ENCODE results near the gene KRT3.

Gene KRT3

DNA sequence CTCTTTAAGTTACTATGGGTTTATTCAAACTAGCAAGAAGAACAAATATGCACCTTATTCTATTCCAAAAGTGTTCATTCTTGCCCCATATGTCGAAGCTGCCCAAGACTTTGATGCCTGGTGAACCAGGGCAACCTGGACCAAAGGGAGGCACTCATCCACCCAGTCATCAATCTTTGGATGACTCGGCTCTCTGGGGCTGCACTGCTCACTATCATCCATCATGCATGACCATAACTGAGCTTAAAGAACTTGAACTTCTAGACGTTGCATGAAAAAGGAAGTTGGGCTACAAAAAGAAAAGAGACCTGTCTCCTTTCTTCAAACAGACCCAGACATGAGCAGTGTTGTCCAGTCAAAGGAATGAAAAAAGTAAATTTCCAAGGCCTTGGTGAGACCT lies 16.8 kb upstream of the KRT3 start:
- H3K27me3 ChIP-seq (ENCODE audit: control insufficient read depth in 1 of 2, insufficient read depth in 2 of 2, low read length in 2 of 2): peaks cover 6 to 9% of the 10 kb centered on the region in 2 donors
- H3K36me3 ChIP-seq (ENCODE audit: control insufficient read depth in 2 of 2, insufficient read depth in 2 of 2, low read length in 2 of 2): no peaks in the 10 kb centered on the region
- no peak overlapping the region for H3K9ac ChIP-seq (ENCODE audit: low read length in 2 of 2)
- H3K4me1 ChIP-seq (ENCODE audit: control insufficient read depth, insufficient read depth, low read length): no peaks in the 10 kb centered on the region
- H3K27ac ChIP-seq (ENCODE audit: low read length): no peak overlapping the region
- H3K9me3 ChIP-seq (ENCODE audit: control insufficient read depth in 2 of 2, low read length in 2 of 2): no peaks in the 10 kb centered on the region
- H3K4me3 ChIP-seq (ENCODE audit: low read length in 2 of 2): no peak overlapping the region

DNA sequence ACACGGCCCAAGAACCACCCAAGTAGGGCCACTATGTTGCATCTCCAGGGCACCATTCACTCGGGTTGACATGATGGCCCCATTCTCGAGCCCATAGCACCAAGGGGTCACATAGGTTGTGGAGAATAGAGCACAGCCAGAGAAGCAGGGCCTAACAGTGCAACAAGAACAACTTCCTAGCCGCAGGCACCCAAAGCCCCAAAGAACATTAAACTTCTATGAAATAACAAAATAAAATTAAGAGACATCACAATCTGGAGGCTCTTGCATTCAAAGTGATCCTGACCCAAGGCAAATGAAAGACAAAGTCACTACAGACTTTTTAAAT lies 16.1 kb upstream of the KRT3 start:
- H3K27me3 ChIP-seq (ENCODE audit: control insufficient read depth in 1 of 2, insufficient read depth in 2 of 2, low read length in 2 of 2): peaks cover 5 to 6% of the 10 kb centered on the region in 2 donors
- H3K4me3 ChIP-seq (ENCODE audit: low read length in 2 of 2): no peak overlapping the region
- no peaks in the 10 kb centered on the region for H3K9me3 ChIP-seq (ENCODE audit: control insufficient read depth in 2 of 2, low read length in 2 of 2)
- no peak overlapping the region for H3K27ac ChIP-seq (ENCODE audit: low read length)
- no peaks in the 10 kb centered on the region for H3K36me3 ChIP-seq (ENCODE audit: control insufficient read depth in 2 of 2, insufficient read depth in 2 of 2, low read length in 2 of 2)
- no peak overlapping the region for H3K9ac ChIP-seq (ENCODE audit: low read length in 2 of 2)
- H3K4me1 ChIP-seq (ENCODE audit: control insufficient read depth, insufficient read depth, low read length): no peaks in the 10 kb centered on the region

DNA sequence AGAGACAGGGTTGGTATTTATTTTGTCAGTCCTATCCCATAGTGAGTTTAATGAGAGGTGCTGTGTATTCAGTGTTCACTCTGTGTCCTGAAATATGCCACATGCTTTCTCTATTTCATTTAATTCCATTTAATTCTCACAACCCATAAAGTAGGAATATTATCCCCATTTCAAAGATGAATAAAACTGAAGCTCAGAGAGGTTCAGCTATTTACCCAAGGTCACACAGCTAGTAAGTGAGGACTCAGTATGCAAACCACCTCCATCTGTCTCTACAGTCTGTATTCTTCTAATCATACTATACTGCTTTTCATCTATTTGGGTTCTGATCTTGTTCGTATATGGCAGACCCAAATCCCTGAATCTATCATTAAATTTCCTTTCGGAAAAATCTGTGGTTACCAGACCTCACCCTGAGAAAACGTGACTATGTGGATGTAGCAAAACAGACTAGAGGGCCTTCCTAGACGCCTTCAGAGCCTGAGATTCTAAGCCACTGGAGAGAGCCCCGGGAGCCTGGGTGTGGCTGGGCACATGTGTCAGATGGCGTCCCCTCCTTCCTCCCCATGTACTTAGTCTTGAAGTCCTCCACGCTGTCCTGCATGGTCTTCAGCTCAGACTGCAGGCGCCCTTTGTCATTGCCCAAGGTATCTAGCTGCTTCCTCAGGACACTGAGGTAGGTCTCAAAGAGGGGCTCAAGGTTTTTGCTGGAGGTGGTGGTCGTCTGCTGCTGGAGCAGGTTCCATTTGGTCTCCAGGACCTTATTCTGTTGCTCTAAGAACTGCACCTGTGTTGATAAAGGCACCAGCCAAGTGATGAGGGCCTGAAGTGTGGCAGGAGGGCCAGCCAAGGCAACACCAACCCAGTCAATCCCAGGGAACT lies 15.5 kb upstream of the KRT3 start:
- no peak overlapping the region for H3K27ac ChIP-seq (ENCODE audit: low read length)
- H3K36me3 ChIP-seq (ENCODE audit: control insufficient read depth in 2 of 2, insufficient read depth in 2 of 2, low read length in 2 of 2): no peaks in the 10 kb centered on the region
- peaks cover 5 to 6% of the 10 kb centered on the region in 2 donors for H3K27me3 ChIP-seq (ENCODE audit: control insufficient read depth in 1 of 2, insufficient read depth in 2 of 2, low read length in 2 of 2)
- H3K9ac ChIP-seq (ENCODE audit: low read length in 2 of 2): no peak overlapping the region
- no peaks in the 10 kb centered on the region for H3K9me3 ChIP-seq (ENCODE audit: control insufficient read depth in 2 of 2, low read length in 2 of 2)
- H3K4me1 ChIP-seq (ENCODE audit: control insufficient read depth, insufficient read depth, low read length): no peaks in the 10 kb centered on the region
- H3K4me3 ChIP-seq (ENCODE audit: low read length in 2 of 2): no peak overlapping the region

DNA sequence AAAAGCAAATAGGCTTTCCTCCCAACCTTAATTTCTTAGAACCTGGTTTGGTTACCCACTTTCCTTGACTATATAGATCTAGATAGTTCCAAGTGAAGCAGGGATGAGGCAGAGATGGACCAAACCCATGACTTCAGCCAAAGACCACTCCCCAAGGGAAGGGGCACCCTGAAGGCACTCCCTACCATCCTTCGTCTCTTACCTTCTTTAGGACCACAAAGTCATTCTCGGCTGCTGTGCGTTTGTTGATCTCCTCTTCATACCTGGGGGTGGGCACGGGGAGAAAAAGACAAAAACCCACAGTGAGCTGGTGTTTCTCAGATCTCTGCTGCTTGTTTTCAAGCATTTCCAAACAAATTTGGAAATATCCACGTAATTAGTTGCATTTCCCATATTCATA lies 14.6 kb upstream of the KRT3 start:
- no peaks in the 10 kb centered on the region for H3K36me3 ChIP-seq (ENCODE audit: control insufficient read depth in 2 of 2, insufficient read depth in 2 of 2, low read length in 2 of 2)
- no peaks in the 10 kb centered on the region for H3K4me1 ChIP-seq (ENCODE audit: control insufficient read depth, insufficient read depth, low read length)
- no peak overlapping the region for H3K4me3 ChIP-seq (ENCODE audit: low read length in 2 of 2)
- no peak overlapping the region for H3K27ac ChIP-seq (ENCODE audit: low read length)
- H3K9ac ChIP-seq (ENCODE audit: low read length in 2 of 2): no peak overlapping the region
- H3K27me3 ChIP-seq (ENCODE audit: control insufficient read depth in 1 of 2, insufficient read depth in 2 of 2, low read length in 2 of 2): peaks cover 5 to 6% of the 10 kb centered on the region in 2 donors
- no peaks in the 10 kb centered on the region for H3K9me3 ChIP-seq (ENCODE audit: control insufficient read depth in 2 of 2, low read length in 2 of 2)

DNA sequence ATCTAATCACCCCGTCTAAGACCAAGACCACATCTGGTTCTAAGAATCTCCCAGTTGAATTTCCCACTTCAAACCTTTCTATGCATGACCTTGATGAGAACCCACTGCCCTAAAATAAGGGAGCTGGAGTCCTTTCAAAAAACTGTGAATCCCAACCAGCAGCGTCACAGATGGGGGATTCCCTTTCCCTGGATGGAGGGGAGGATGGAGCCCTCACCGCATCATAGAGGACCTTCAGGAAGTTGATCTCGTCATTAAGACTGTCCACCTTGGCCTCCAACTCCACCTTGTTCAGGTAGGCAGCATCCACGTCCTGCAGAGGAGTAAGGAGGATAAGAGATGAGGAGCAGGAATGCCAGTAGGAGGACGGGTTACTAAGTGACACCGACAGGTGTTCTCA lies 13.2 kb upstream of the KRT3 start:
- no peaks in the 10 kb centered on the region for H3K9me3 ChIP-seq (ENCODE audit: control insufficient read depth in 2 of 2, low read length in 2 of 2)
- H3K9ac ChIP-seq (ENCODE audit: low read length in 2 of 2): no peak overlapping the region
- peaks cover 5 to 6% of the 10 kb centered on the region in 2 donors for H3K27me3 ChIP-seq (ENCODE audit: control insufficient read depth in 1 of 2, insufficient read depth in 2 of 2, low read length in 2 of 2)
- H3K4me1 ChIP-seq (ENCODE audit: control insufficient read depth, insufficient read depth, low read length): no peaks in the 10 kb centered on the region
- no peak overlapping the region for H3K4me3 ChIP-seq (ENCODE audit: low read length in 2 of 2)
- no peaks in the 10 kb centered on the region for H3K36me3 ChIP-seq (ENCODE audit: control insufficient read depth in 2 of 2, insufficient read depth in 2 of 2, low read length in 2 of 2)
- H3K27ac ChIP-seq (ENCODE audit: low read length): no peak overlapping the region

DNA sequence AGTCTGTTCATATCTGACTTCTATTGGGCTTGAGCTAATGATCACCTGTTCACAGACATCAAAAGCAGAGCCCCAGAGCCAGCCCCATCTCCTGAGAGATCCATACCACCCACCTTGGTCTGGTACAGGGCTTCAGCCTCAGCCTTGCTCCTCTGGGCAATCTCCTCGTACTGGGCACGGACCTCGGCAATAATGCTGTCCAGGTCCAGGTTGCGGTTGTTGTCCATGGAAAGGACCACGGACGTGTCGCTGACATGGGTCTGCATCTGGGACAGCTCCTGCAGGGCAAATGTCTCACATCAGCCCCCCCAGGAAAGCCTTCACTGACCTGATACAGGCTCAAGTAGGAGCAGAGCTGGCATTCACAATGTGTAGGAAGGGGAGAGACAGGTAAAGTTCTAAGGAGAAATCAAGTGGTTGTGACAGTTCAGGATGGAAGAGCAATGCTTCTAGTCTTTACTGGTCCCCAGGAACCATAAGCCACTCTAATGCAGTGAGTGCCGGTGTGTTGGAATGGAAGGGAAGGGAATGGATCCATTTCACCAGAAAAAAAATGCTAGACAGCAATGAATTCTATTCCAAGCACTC lies 12.8 kb upstream of the KRT3 start:
- no peak overlapping the region for H3K4me3 ChIP-seq (ENCODE audit: low read length in 2 of 2)
- no peak overlapping the region for H3K9ac ChIP-seq (ENCODE audit: low read length in 2 of 2)
- no peaks in the 10 kb centered on the region for H3K4me1 ChIP-seq (ENCODE audit: control insufficient read depth, insufficient read depth, low read length)
- H3K36me3 ChIP-seq (ENCODE audit: control insufficient read depth in 2 of 2, insufficient read depth in 2 of 2, low read length in 2 of 2): no peaks in the 10 kb centered on the region
- H3K27me3 ChIP-seq (ENCODE audit: control insufficient read depth in 1 of 2, insufficient read depth in 2 of 2, low read length in 2 of 2): peaks cover 5 to 6% of the 10 kb centered on the region in 2 donors
- no peak overlapping the region for H3K27ac ChIP-seq (ENCODE audit: low read length)
- no peaks in the 10 kb centered on the region for H3K9me3 ChIP-seq (ENCODE audit: control insufficient read depth in 2 of 2, low read length in 2 of 2)

DNA sequence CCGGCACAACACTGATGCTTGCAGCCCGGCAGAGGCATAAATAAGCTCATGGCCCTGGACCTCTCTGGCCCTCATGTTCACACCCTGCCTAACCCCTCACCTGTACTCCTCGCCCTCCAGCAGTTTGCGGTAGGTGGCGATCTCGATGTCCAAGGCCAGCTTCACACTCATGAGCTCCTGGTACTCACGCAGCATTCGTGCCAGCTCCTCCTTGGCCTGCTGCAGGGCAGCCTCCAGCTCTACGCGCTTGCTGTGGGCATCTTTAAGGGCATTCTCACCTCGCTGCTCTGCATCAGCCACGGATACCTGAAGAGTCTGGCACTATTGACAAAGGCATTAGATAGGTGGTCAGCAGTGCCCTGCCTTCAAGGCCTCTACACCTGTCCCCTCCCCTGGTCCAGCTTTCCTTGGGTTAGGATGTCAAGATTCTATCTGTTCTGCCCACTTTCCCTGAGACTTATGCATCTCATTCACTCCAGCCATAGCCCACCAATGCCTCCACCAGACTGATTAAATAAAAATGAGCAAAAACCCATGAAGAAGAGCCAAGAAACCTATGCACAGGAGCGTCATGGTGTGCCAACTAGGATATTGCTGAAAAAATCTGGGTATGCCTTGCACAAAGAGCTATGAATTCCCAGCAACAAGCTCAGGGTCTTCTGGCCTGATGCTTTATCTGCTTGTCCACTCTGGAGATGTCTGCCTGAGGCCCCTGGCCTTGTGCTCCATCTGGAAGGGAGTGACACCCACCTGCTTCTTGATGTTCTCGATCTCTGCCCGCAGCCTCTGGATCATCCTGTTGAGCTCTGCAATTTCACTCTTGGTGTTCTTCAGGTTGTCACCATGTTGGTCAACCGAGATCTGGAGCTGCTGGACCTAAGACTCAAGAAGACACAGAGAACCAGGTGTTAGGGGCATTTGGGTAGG lies 11.9 kb upstream of the KRT3 start:
- peaks cover 5 to 6% of the 10 kb centered on the region in 2 donors for H3K27me3 ChIP-seq (ENCODE audit: control insufficient read depth in 1 of 2, insufficient read depth in 2 of 2, low read length in 2 of 2)
- H3K4me3 ChIP-seq (ENCODE audit: low read length in 2 of 2): no peak overlapping the region
- no peak overlapping the region for H3K27ac ChIP-seq (ENCODE audit: low read length)
- no peaks in the 10 kb centered on the region for H3K36me3 ChIP-seq (ENCODE audit: control insufficient read depth in 2 of 2, insufficient read depth in 2 of 2, low read length in 2 of 2)
- H3K9ac ChIP-seq (ENCODE audit: low read length in 2 of 2): no peak overlapping the region
- H3K9me3 ChIP-seq (ENCODE audit: control insufficient read depth in 2 of 2, low read length in 2 of 2): no peaks in the 10 kb centered on the region
- no peaks in the 10 kb centered on the region for H3K4me1 ChIP-seq (ENCODE audit: control insufficient read depth, insufficient read depth, low read length)

DNA sequence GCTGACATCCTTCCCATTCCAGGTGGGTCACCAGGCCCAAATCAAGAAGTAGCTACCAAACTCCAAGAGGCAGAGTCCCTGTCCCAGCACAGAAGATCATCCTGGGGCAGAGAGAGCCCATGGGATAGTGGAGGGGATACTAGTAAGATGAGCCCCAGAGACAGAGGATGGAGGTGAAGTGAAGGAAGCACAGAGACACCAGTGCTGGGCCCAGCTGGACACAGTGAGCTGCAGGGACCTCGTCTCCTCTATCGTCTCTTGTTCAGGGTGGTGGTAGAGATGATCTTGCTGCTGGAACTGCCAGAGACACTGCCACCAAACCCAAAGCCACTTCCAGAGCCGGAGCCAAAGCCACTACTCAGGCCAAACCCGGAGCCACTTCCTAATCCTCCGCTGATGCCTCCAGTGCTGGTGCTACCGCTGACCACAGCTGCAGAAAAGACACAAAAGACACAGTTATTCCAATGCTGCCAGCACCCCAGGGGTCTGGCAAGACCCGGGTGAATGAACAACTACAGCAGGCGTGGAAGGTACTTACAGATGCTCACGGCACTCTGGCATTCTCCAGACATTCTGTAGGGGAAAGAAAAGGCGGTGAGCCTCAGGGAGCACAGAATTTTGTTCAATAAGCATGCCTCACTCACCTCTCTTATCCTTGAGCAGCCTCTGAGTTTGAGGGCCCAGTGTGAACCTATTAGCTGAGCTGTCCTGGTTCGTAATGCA lies 11.1 kb upstream of the KRT3 start:
- no peak overlapping the region for H3K9ac ChIP-seq (ENCODE audit: low read length in 2 of 2)
- H3K36me3 ChIP-seq (ENCODE audit: control insufficient read depth in 2 of 2, insufficient read depth in 2 of 2, low read length in 2 of 2): no peaks in the 10 kb centered on the region
- no peaks in the 10 kb centered on the region for H3K9me3 ChIP-seq (ENCODE audit: control insufficient read depth in 2 of 2, low read length in 2 of 2)
- H3K27me3 ChIP-seq (ENCODE audit: control insufficient read depth in 1 of 2, insufficient read depth in 2 of 2, low read length in 2 of 2): peaks cover 5 to 6% of the 10 kb centered on the region in 2 donors
- no peak overlapping the region for H3K27ac ChIP-seq (ENCODE audit: low read length)
- no peak overlapping the region for H3K4me3 ChIP-seq (ENCODE audit: low read length in 2 of 2)
- H3K4me1 ChIP-seq (ENCODE audit: control insufficient read depth, insufficient read depth, low read length): no peaks in the 10 kb centered on the region

DNA sequence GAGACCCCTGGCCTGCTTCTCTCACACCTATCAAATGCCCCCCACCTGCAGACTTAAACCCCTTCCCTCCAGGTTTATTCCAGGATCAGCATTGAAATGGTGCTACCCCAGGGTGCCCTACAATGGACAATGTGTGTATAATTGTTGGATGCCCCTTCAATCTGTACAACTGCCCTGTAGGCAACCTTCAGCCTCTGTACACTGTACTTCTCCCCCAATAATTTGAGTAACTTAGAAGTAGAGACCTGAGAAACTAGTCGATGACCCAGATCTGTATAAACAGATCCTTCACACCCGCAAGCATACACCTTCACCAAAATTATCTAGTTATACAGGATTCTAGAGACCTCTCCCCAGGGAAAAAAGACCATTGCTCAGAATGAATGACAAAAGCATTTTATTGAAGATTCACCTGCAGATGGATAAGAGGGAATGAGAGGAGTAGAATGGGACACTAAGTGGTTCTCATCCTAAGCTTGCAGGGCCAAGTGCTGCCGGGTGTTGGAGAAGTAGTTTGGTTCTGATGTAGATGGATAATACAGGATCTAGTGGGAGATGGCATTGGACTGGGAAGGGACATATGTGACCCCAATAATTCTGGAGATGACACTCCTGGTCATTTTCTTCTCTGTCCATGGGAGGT lies 10.4 kb upstream of the KRT3 start:
- Histone ChIP-seq H3K27me3 (ENCODE audit: control insufficient read depth in 1 of 2, insufficient read depth in 2 of 2, low read length in 2 of 2) (peaks cover 5 to 6% of the 10 kb centered on the region in 2 donors), H3K4me1 (ENCODE audit: control insufficient read depth, insufficient read depth, low read length) (no peaks in the 10 kb centered on the region), H3K9ac (ENCODE audit: low read length in 2 of 2) (no peak overlapping the region), H3K4me3 (ENCODE audit: low read length in 2 of 2) (no peak overlapping the region), H3K9me3 (ENCODE audit: control insufficient read depth in 2 of 2, low read length in 2 of 2) (no peaks in the 10 kb centered on the region), H3K27ac (ENCODE audit: low read length) (no peak overlapping the region), H3K36me3 (ENCODE audit: control insufficient read depth in 2 of 2, insufficient read depth in 2 of 2, low read length in 2 of 2) (no peaks in the 10 kb centered on the region)

DNA sequence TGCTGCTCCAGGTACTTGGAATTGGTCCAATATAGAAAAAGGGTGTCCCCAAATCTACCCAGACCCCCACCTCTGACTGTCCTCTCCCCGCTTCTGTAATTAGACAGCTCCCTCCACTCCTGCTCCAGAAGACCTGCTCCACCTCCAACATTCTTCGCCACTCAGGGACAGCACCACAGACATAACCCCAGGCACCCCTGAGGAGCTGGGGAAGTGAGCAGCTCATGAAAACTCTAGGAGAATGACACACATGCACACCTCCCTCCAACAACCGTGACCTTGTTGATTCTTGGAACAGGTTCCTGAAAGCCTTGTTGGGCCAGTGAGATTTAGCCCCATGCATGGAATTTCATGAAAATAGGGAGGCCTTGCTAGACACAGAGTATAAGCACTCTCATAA lies 9.8 kb upstream of the KRT3 start:
- no peaks in the 10 kb centered on the region for H3K4me1 ChIP-seq (ENCODE audit: control insufficient read depth, insufficient read depth, low read length)
- H3K4me3 ChIP-seq (ENCODE audit: low read length in 2 of 2): no peak overlapping the region
- H3K36me3 ChIP-seq (ENCODE audit: control insufficient read depth in 2 of 2, insufficient read depth in 2 of 2, low read length in 2 of 2): no peaks in the 10 kb centered on the region
- no peaks in the 10 kb centered on the region for H3K9me3 ChIP-seq (ENCODE audit: control insufficient read depth in 2 of 2, low read length in 2 of 2)
- no peak overlapping the region for H3K9ac ChIP-seq (ENCODE audit: low read length in 2 of 2)
- H3K27ac ChIP-seq (ENCODE audit: low read length): no peak overlapping the region
- peaks cover 5 to 6% of the 10 kb centered on the region in 2 donors for H3K27me3 ChIP-seq (ENCODE audit: control insufficient read depth in 1 of 2, insufficient read depth in 2 of 2, low read length in 2 of 2)
